Measurements from ENCODE around the gene JADE2.

GRCh38 chr5:134563962-134564361, 38.5 kb downstream of the JADE2 start:
- TF ChIP-seq ZNF384 (IDR thresholded peaks at IDR 0.05) (no peak), TARDBP (IDR thresholded peaks at IDR 0.05) (no peak)

All from HEK293T (cell line).